ENCODE results near the gene ZNF281. TPM values are rescaled to one million over a fixed set of nuclear protein-coding genes. Genes with fewer than 3 reads are reported as not detected.

Gene ZNF281
- total RNA-seq, 1 donor from 2014 or later, result 18.2 TPM

- peak; percentile 65 for DNase-seq
- no peaks in the 10 kb centered on the region for H3K27me3 ChIP-seq (ENCODE audit: low read depth)
- peak overlapping the region; percentile 90 for H3K27ac ChIP-seq
- ATAC-seq, result peak; percentile 49 to 50
- H3K9me3 ChIP-seq, result no peaks in the 10 kb centered on the region
- no peak for TF ChIP-seq CTCF (IDR thresholded peaks at IDR 0.05)
- peak overlapping the region; percentile 92 for H3K4me3 ChIP-seq
- no peaks in the 10 kb centered on the region for H3K36me3 ChIP-seq
- intact Hi-C loops (cut with DNase I), result no loop called here
- peaks cover 45% of the 10 kb centered on the region for H3K4me1 ChIP-seq
Observed at GRCh38 chr1:200409203-200409760, 554 bp downstream of the ZNF281 start.

GRCh38 chr1:200406161-200406797 is 3.6 kb downstream of the ZNF281 start:
- Histone ChIP-seq H3K4me3 (no peak overlapping the region), H3K4me1 (peaks cover 45% of the 10 kb centered on the region), H3K36me3 (no peaks in the 10 kb centered on the region), H3K27ac (no peak overlapping the region), H3K27me3 (ENCODE audit: low read depth) (no peaks in the 10 kb centered on the region), H3K9me3 (no peaks in the 10 kb centered on the region)
- intact Hi-C loops (cut with DNase I), result no loop called here
- ATAC-seq (no peak), DNase-seq (no peak)
- no peak for TF ChIP-seq CTCF (IDR thresholded peaks at IDR 0.05)

GRCh38 chr1:200405264-200405663 is 4.6 kb downstream of the ZNF281 start:
- H3K36me3 ChIP-seq, result no peaks in the 10 kb centered on the region
- DNase-seq, result no peak
- H3K9me3 ChIP-seq, result no peaks in the 10 kb centered on the region
- ATAC-seq, result no peak
- no peak overlapping the region for H3K4me3 ChIP-seq
- no peaks in the 10 kb centered on the region for H3K27me3 ChIP-seq (ENCODE audit: low read depth)
- peaks cover 40% of the 10 kb centered on the region for H3K4me1 ChIP-seq
- H3K27ac ChIP-seq, result no peak overlapping the region
- intact Hi-C loops (cut with DNase I), result no loop called here
- TF ChIP-seq CTCF (IDR thresholded peaks at IDR 0.05), result no peak

GRCh38 chr1:200401708-200402107 is 8.1 kb downstream of the ZNF281 start:
- Histone ChIP-seq H3K27me3 (ENCODE audit: low read depth) (no peaks in the 10 kb centered on the region), H3K27ac (no peak overlapping the region), H3K4me3 (no peak overlapping the region), H3K4me1 (peaks cover 17% of the 10 kb centered on the region), H3K9me3 (no peaks in the 10 kb centered on the region), H3K36me3 (no peaks in the 10 kb centered on the region)
- TF ChIP-seq CTCF (IDR thresholded peaks at IDR 0.05), result no peak
- intact Hi-C loops (cut with DNase I), result no loop called here
- ATAC-seq (no peak), DNase-seq (no peak)

- Histone ChIP-seq H3K4me1 (peaks cover 12% of the 10 kb centered on the region), H3K4me3 (no peak overlapping the region), H3K27ac (no peak overlapping the region), H3K9me3 (no peaks in the 10 kb centered on the region), H3K27me3 (ENCODE audit: low read depth) (no peaks in the 10 kb centered on the region), H3K36me3 (no peaks in the 10 kb centered on the region)
- TF ChIP-seq CTCF (IDR thresholded peaks at IDR 0.05), result no peak
- no peak for DNase-seq
- ATAC-seq, result no peak
- intact Hi-C loops (cut with DNase I), result no loop called here
Observed at GRCh38 chr1:200401263-200401662, 8.6 kb downstream of the ZNF281 start.

Data from lower lobe of right lung (tissue), 2 donors.